H9 (cell line): Measurements from ENCODE around the gene COL4A2. TPM values are rescaled to one million over a fixed set of nuclear protein-coding genes. Genes with fewer than 3 reads are reported as not detected.

ENCODE experiments used
- DNase-seq: peaks from one replicate; pipeline ENCODE4 v3.0.0-alpha.2; 2017
- H2AFZ ChIP-seq: one replicate; pipeline ENCODE4 v1.6.1; 2013; ENCODE audit warnings: mild to moderate bottlenecking, low read length, control low read depth, moderate library complexity
- H2AK5ac ChIP-seq: 2 replicates; pipeline ENCODE4 v1.6.1; 2013; ENCODE audit warnings: low read length, control low read depth, mixed read lengths; ENCODE audit not compliant: insufficient read length
- H2BK120ac ChIP-seq: one replicate; pipeline ENCODE4 v1.6.1; 2013; ENCODE audit warnings: low read depth, mild to moderate bottlenecking, low read length, control low read depth, inconsistent platforms; ENCODE audit not compliant: poor library complexity, severe bottlenecking
- H2BK12ac ChIP-seq: 2 replicates; pipeline ENCODE4 v1.6.1; 2013; ENCODE audit warnings: low read length, control low read depth, mixed read lengths, low read depth; ENCODE audit not compliant: insufficient read length
- H2BK15ac ChIP-seq: 2 replicates; pipeline ENCODE4 v1.6.1; 2013; ENCODE audit warnings: low read depth, low read length, control low read depth
- H2BK20ac ChIP-seq: one replicate; pipeline ENCODE4 v1.6.1; 2013; ENCODE audit warnings: low read depth, mild to moderate bottlenecking, low read length, control low read depth, inconsistent platforms; ENCODE audit not compliant: poor library complexity, severe bottlenecking
- H2BK5ac ChIP-seq: 2 replicates; pipeline ENCODE4 v1.6.1; 2013; ENCODE audit warnings: low read length, control low read depth, mixed read lengths; ENCODE audit not compliant: insufficient read length
- H3K14ac ChIP-seq: 2 replicates; pipeline ENCODE4 v1.6.1; 2013; ENCODE audit warnings: low read length, control low read depth; ENCODE audit not compliant: insufficient read depth
- H3K18ac ChIP-seq: 2 replicates; pipeline ENCODE4 v1.6.1; 2013; ENCODE audit warnings: low read depth, mild to moderate bottlenecking, mixed read lengths, low read length, control low read depth; ENCODE audit not compliant: insufficient read length
- H3K23ac ChIP-seq: 2 replicates; pipeline ENCODE4 v1.6.1; 2013; ENCODE audit warnings: low read length, control low read depth, mixed read lengths, low read depth; ENCODE audit not compliant: insufficient read length
- H3K23me2 ChIP-seq: 2 replicates; pipeline ENCODE4 v1.6.1; 2013; ENCODE audit warnings: low read depth, mild to moderate bottlenecking, mixed read lengths, low read length, control low read depth; ENCODE audit not compliant: insufficient read length, poor library complexity, severe bottlenecking
- H3K27ac ChIP-seq: 2 replicates; pipeline ENCODE4 v1.5.1; 2013; ENCODE audit warnings: low read length, control low read depth, mixed read lengths, low read depth; ENCODE audit not compliant: insufficient read length
- H3K27me3 ChIP-seq: 2 replicates; pipeline ENCODE4 v1.6.1; 2013; ENCODE audit warnings: low read length, control low read depth, inconsistent platforms; ENCODE audit not compliant: insufficient read depth
- H3K4ac ChIP-seq: 2 replicates; pipeline ENCODE4 v1.6.1; 2013; ENCODE audit warnings: low read depth, mild to moderate bottlenecking, control low read depth, inconsistent platforms, low read length, moderate library complexity
- H3K4me1 ChIP-seq: 2 replicates; pipeline ENCODE4 v1.6.1; 2013; ENCODE audit warnings: low read length, control low read depth, inconsistent platforms; ENCODE audit not compliant: insufficient read depth
- H3K4me2 ChIP-seq: 2 replicates; pipeline ENCODE4 v1.6.1; 2013; ENCODE audit warnings: low read length, control low read depth, mixed read lengths; ENCODE audit not compliant: insufficient read length, insufficient read depth
- H3K56ac ChIP-seq: 2 replicates; pipeline ENCODE4 v1.6.1; 2013; ENCODE audit warnings: low read depth, mild to moderate bottlenecking, mixed read lengths, low read length, control low read depth; ENCODE audit not compliant: insufficient read length
- H3K79me1 ChIP-seq: 2 replicates; pipeline ENCODE4 v1.6.1; 2013; ENCODE audit warnings: low read depth, mild to moderate bottlenecking, moderate library complexity, low read length, control low read depth, inconsistent platforms; ENCODE audit not compliant: insufficient read depth, poor library complexity, severe bottlenecking
- H3K79me2 ChIP-seq: 2 replicates; pipeline ENCODE4 v1.6.1; 2013; ENCODE audit warnings: low read length, control low read depth, inconsistent platforms; ENCODE audit not compliant: insufficient read depth
- H3K9ac ChIP-seq: 2 replicates; pipeline ENCODE4 v1.6.1; 2013; ENCODE audit warnings: low read length, control low read depth, mixed read lengths; ENCODE audit not compliant: insufficient read length; ENCODE audit errors: extremely low read depth
- H3K9me3 ChIP-seq: one replicate; pipeline ENCODE4 v1.6.1; 2013; ENCODE audit warnings: low read depth, low read length, inconsistent platforms; ENCODE audit not compliant: control insufficient read depth
- H3T11ph ChIP-seq: one replicate; pipeline ENCODE4 v1.6.1; 2013; ENCODE audit warnings: mild to moderate bottlenecking, low read length, control low read depth, inconsistent platforms
- H4K20me1 ChIP-seq: one replicate; pipeline ENCODE4 v1.6.1; 2013; ENCODE audit not compliant: control insufficient read depth, insufficient read length, insufficient read depth
- H4K5ac ChIP-seq: 2 replicates; pipeline ENCODE4 v1.6.1; 2013; ENCODE audit warnings: low read depth, mild to moderate bottlenecking, mixed read lengths, low read length, control low read depth; ENCODE audit not compliant: insufficient read length
- H4K8ac ChIP-seq: replicated peaks from 2 replicates; pipeline ENCODE4 v1.6.1; 2013; ENCODE audit warnings: low read length, control low read depth, mixed read lengths, low read depth; ENCODE audit not compliant: insufficient read length
- H4K91ac ChIP-seq: 2 replicates; pipeline ENCODE4 v1.6.1; 2013; ENCODE audit warnings: low read depth, mild to moderate bottlenecking, moderate library complexity, mixed read lengths, low read length, control low read depth; ENCODE audit not compliant: insufficient read length
- H3K27ac Mint-ChIP-seq, 3 experiments: 2 replicates in 2 of 3; 3 replicates in 1 of 3; pipeline ENCODE4 v1.8.0; 2020 to 2021; ENCODE audit warnings: mixed read lengths in 3 of 3, mild to moderate bottlenecking in 1 of 3, moderate library complexity in 1 of 3
- H3K27me3 Mint-ChIP-seq: 2 replicates; pipeline ENCODE4 v1.8.0; 2021; ENCODE audit warnings: low read depth, mild to moderate bottlenecking, moderate library complexity, mixed read lengths
- H3K36me3 Mint-ChIP-seq, 3 experiments: 2 replicates in 2 of 3; 3 replicates in 1 of 3; pipeline ENCODE4 v1.8.0; 2020 to 2021; ENCODE audit warnings: low read depth in 3 of 3, mixed read lengths in 3 of 3; ENCODE audit not compliant: insufficient read depth in 1 of 3
- H3K4me1 Mint-ChIP-seq, 2 experiments: 2 replicates each; pipeline ENCODE4 v1.8.0; 2020; ENCODE audit warnings: mixed read lengths in 2 of 2
- H3K4me3 Mint-ChIP-seq, 2 experiments: 2 replicates in 1 of 2; 3 replicates in 1 of 2; pipeline ENCODE4 v1.8.0; 2020 to 2021; ENCODE audit warnings: mild to moderate bottlenecking in 2 of 2, mixed read lengths in 2 of 2, moderate library complexity in 1 of 2
- H3K9me3 Mint-ChIP-seq, 2 experiments: 2 replicates in 1 of 2; 3 replicates in 1 of 2; pipeline ENCODE4 v1.8.0; 2020; ENCODE audit warnings: mild to moderate bottlenecking in 2 of 2, mixed read lengths in 2 of 2, moderate library complexity in 1 of 2
- CTCF ChIP-seq: fragments of 200-600 bp; sonication (generic); conservative IDR thresholded peaks from 3 replicates; pipeline ENCODE4 v1.8.0; 2021; ENCODE audit warnings: antibody characterized with exemption, mild to moderate bottlenecking
- WGBS: extraction: QIAGEN DNeasy Blood & Tissue Kit; methylation state at CpG from one replicate; pipeline ENCODE4 v1.1.7; 2013; ENCODE audit warnings: missing lambda C conversion rate, low lambda C conversion rate, mixed read lengths; ENCODE audit not compliant: insufficient read length; ENCODE audit errors: extremely low coverage; 5-methylcytosine and 5-hydroxymethylcytosine counted together
- total RNA-seq: library from RNA; stranded (reverse); gene quantifications from 2 replicates; pipeline ENCODE4 v1.2.1, GENCODE V29; 2021

The COL4A2 gene
- total RNA-seq, 1 experiment from 2014 or later: 76.5 TPM

GRCh38 chr13:110521946-110522345 is 214.9 kb downstream of the COL4A2 start:
- H3K4me3 Mint-ChIP-seq: no peak overlapping the region
- H2AK5ac ChIP-seq: no peak overlapping the region
- no peak overlapping the region for H2BK120ac ChIP-seq
- DNase-seq: no peak
- no CpG with 5 or more reads among the region's 7 CpGs for WGBS
- H3K79me2 ChIP-seq: peaks cover 2% of the 10 kb centered on the region; the same call in 1 of the 2 replicates
- H4K8ac ChIP-seq: no peak overlapping the region
- H3T11ph ChIP-seq: no peak overlapping the region
- 0 out of 2 replicates have a peak, but pooled peaks cover 2% of the 10 kb centered on the region for H3K4me1 ChIP-seq
- peaks cover 0 to 21% (median 4%) of the 10 kb centered on the region in 3 experiments; a peak in 3 of 7 replicates for H3K36me3 Mint-ChIP-seq
- H3K23me2 ChIP-seq: no peaks in the 10 kb centered on the region
- no peaks in the 10 kb centered on the region for H4K20me1 ChIP-seq
- TF ChIP-seq CTCF: no peak
- no peak overlapping the region for H3K23ac ChIP-seq
- H4K5ac ChIP-seq: no peak overlapping the region
- H3K27ac ChIP-seq: no peak overlapping the region
- no peak overlapping the region for H3K18ac ChIP-seq
- H3K27me3 ChIP-seq: no peaks in the 10 kb centered on the region
- H3K4ac ChIP-seq: no peak overlapping the region
- no peaks in the 10 kb centered on the region for H3K9me3 Mint-ChIP-seq
- no peaks in the 10 kb centered on the region for H3K27me3 Mint-ChIP-seq
- H3K79me1 ChIP-seq: peaks cover 4% of the 10 kb centered on the region
- no peak overlapping the region for H3K14ac ChIP-seq
- no peak overlapping the region for H2BK20ac ChIP-seq
- no peak overlapping the region for H3K9ac ChIP-seq
- no peak overlapping the region for H2AFZ ChIP-seq
- no peak overlapping the region for H2BK15ac ChIP-seq
- no peaks in the 10 kb centered on the region for H3K9me3 ChIP-seq
- H3K27ac Mint-ChIP-seq: peak overlapping the region in 2 of 3 experiments; percentile 35 to 71; a peak in 2 of 7 replicates
- no peak overlapping the region for H2BK12ac ChIP-seq
- peaks cover 13 to 21% of the 10 kb centered on the region in 2 experiments for H3K4me1 Mint-ChIP-seq
- no peak overlapping the region for H4K91ac ChIP-seq
- no peak overlapping the region for H3K56ac ChIP-seq
- H3K4me2 ChIP-seq: no peak overlapping the region
- no peak overlapping the region for H2BK5ac ChIP-seq
